Peyer's patch (tissue), 4 donors: ENCODE measurements around the gene FGF5.

Experiments
- CTCF ChIP-seq, 6 experiments: fragments of 450-650 bp in 4 of 6; fragments of 200-600 bp in 2 of 6; sonication (generic) in 1 of 6; IDR thresholded peaks; one replicate each; pipeline ENCODE4 v1.5.1; 2017 to 2019; ENCODE audit warnings: antibody characterized with exemption in 6 of 6, mild to moderate bottlenecking in 3 of 6, moderate library complexity in 1 of 6
- POLR2A ChIP-seq, 2 donors: fragments of 450-650 bp; IDR thresholded peaks; one replicate each; pipeline ENCODE4 v1.5.1; 2017; ENCODE audit warnings: antibody characterized with exemption in 2 of 2, mild to moderate bottlenecking in 2 of 2, moderate library complexity in 2 of 2

GRCh38 chr4:80324171-80324570 is 57.7 kb downstream of the FGF5 start:
- TF ChIP-seq CTCF (IDR thresholded peaks at IDR 0.05) = no peak
- TF ChIP-seq POLR2A (IDR thresholded peaks at IDR 0.05) = no peak
